ENCODE data around the gene PRKCB.

GRCh38 chr16:24027466-24027865, 191.7 kb downstream of the PRKCB start:
- TF ChIP-seq CTCF (IDR thresholded peaks at IDR 0.05 in 2 of 3, conservative IDR thresholded peaks at IDR 0.05 in 1 of 3; ENCODE audit: borderline replicate concordance in 1 of 3, insufficient read depth in 1 of 3, low read depth in 2 of 3, low read length in 2 of 3), result no peak
- TF ChIP-seq POLR2A (IDR thresholded peaks at IDR 0.05; ENCODE audit: borderline replicate concordance, extremely low read depth, insufficient read depth, insufficient read length), result no peak

All from HCT116 (cell line).